Body of pancreas (tissue), 4 donors: ENCODE results near the gene PPARGC1A. TPM values are rescaled to one million over a fixed set of nuclear protein-coding genes. Genes with fewer than 3 reads are reported as not detected.

Experiments
- ATAC-seq: fragments of 150-250 bp; one replicate; pipeline ENCODE4 v1.9.1; 2016
- DNase-seq, 4 donors: peaks; one replicate each; pipeline ENCODE4 v3.0.0-alpha.2; 2019
- H3K27ac ChIP-seq, 4 donors: fragments of 200-600 bp; sonication (generic); 1 replicate in 3 of 4; 2 replicates in 1 of 4; pipeline versions ENCODE4 v1.5.1 to v1.6.1; 2016 to 2019; ENCODE audit warnings: mild to moderate bottlenecking in 1 of 4, mixed read lengths in 1 of 4, moderate library complexity in 1 of 4
- H3K27me3 ChIP-seq, 2 donors: fragments of 200-600 bp; sonication (generic); one replicate each; pipeline ENCODE4 v1.6.0; 2016; ENCODE audit warnings: mild to moderate bottlenecking in 1 of 2
- H3K36me3 ChIP-seq, 2 donors: fragments of 200-600 bp; sonication (generic); replicated peaks in 1 of 2; 2 replicates each; pipeline ENCODE4 v1.5.1; 2016; ENCODE audit warnings: low read depth in 2 of 2; ENCODE audit not compliant: insufficient read depth in 1 of 2
- H3K4me1 ChIP-seq: fragments of 200-600 bp; sonication (generic); one replicate; pipeline ENCODE4 v1.6.0; 2016
- H3K4me3 ChIP-seq, 2 donors: fragments of 200-600 bp; sonication (generic); 1 replicate in 1 of 2; 2 replicates in 1 of 2; pipeline ENCODE4 v1.5.1; 2016 to 2019
- H3K9me3 ChIP-seq, 3 donors: fragments of 200-600 bp; sonication (generic); 1 replicate in 2 of 3; 2 replicates in 1 of 3; pipeline ENCODE4 v1.5.1; 2016
- CTCF ChIP-seq, 7 experiments: fragments of 450-650 bp in 4 of 7; fragments of 200-600 bp in 3 of 7; sonication (generic) in 3 of 7; IDR thresholded peaks; one replicate each; pipeline ENCODE4 v1.5.1; 2016 to 2019; ENCODE audit warnings: antibody characterized with exemption in 7 of 7
- POLR2A ChIP-seq, 3 donors: fragments of 450-650 bp; IDR thresholded peaks; one replicate each; pipeline ENCODE4 v1.6.1; 2016; ENCODE audit warnings: antibody characterized with exemption in 3 of 3, mild to moderate bottlenecking in 2 of 3
- WGBS, 2 donors: methylation state at CpG; one replicate each; pipeline ENCODE4 v1.1.5; 2017; 5-methylcytosine and 5-hydroxymethylcytosine counted together
- intact Hi-C: fragments of 100-400 bp; cut with DNase I; formaldehyde crosslinking; loops from one replicate; pipeline ENCODE4 v1.15.1; 2023
- total RNA-seq, 2 donors: library from RNA; depleted of rRNA; stranded (reverse); fragments of >200 nt; gene quantifications; one replicate each; pipeline ENCODE4 v1.1.0, GENCODE V29; 2016

The PPARGC1A gene
- total RNA-seq, 2 donors from 2014 or later, result 8.0 to 44.8 TPM

GRCh38 chr4:23888421-23889319 is 1.2 kb downstream of the PPARGC1A start:
- ATAC-seq (peak; percentile 30), DNase-seq (peak in 1 of 4 donors; percentile 26)
- peak overlapping the region in 3 of 4 donors; percentile 60 to 84 (median 67) for H3K27ac ChIP-seq

GRCh38 chr4:23887989-23888388 is 1.9 kb downstream of the PPARGC1A start:
- no peak overlapping the region for H3K4me3 ChIP-seq
- peaks cover 16% of the 10 kb centered on the region for H3K4me1 ChIP-seq
- no peaks in the 10 kb centered on the region for H3K27me3 ChIP-seq
- peak overlapping the region in 3 of 4 donors; percentile 60 to 84 (median 67) for H3K27ac ChIP-seq
- H3K9me3 ChIP-seq, result no peaks in the 10 kb centered on the region
- peak in 1 of 4 donors; percentile 15 for DNase-seq
- TF ChIP-seq CTCF (IDR thresholded peaks at IDR 0.05) (no peak), POLR2A (IDR thresholded peaks at IDR 0.05) (no peak)
- WGBS, 2 donors, result 47 to 66% methylated on average over 7 of the region's 7 CpGs
- H3K36me3 ChIP-seq, result no peaks in the 10 kb centered on the region
- intact Hi-C loops, result no loop called here
- no peak for ATAC-seq

More at GRCh38 chr4:23888421-23889319, 1.2 kb downstream of the PPARGC1A start:
- intact Hi-C loops, result no loop called here
- 5 to 6% methylated on average over 25 of the region's 25 CpGs for WGBS, 2 donors
- Histone ChIP-seq H3K4me1 (peaks cover 16% of the 10 kb centered on the region), H3K27me3 (no peaks in the 10 kb centered on the region), H3K36me3 (no peaks in the 10 kb centered on the region), H3K4me3 (peak overlapping the region in 1 of 2 donors; percentile 3), H3K9me3 (no peaks in the 10 kb centered on the region)
- TF ChIP-seq CTCF (IDR thresholded peaks at IDR 0.05) (no peak), POLR2A (IDR thresholded peaks at IDR 0.05) (peak in 2 of 3 donors; percentile 39 to 44)

GRCh38 chr4:23887173-23887572 is 2.7 kb downstream of the PPARGC1A start:
- no peak for DNase-seq
- no peak for ATAC-seq
- Histone ChIP-seq H3K9me3 (no peaks in the 10 kb centered on the region), H3K27me3 (no peaks in the 10 kb centered on the region), H3K4me3 (no peak overlapping the region), H3K27ac (peak overlapping the region in 2 of 4 donors; percentile 25 to 84), H3K4me1 (peaks cover 16% of the 10 kb centered on the region), H3K36me3 (no peaks in the 10 kb centered on the region)
- WGBS, 2 donors, result 51 to 66% methylated on average over 3 of the region's 3 CpGs
- TF ChIP-seq POLR2A (IDR thresholded peaks at IDR 0.05) (no peak), CTCF (IDR thresholded peaks at IDR 0.05) (no peak)
- intact Hi-C loops, result no loop called here

GRCh38 chr4:23885943-23886590 is 3.8 kb downstream of the PPARGC1A start:
- Histone ChIP-seq H3K4me1 (peaks cover 16% of the 10 kb centered on the region), H3K9me3 (no peaks in the 10 kb centered on the region), H3K27ac (peak overlapping the region in 3 of 4 donors; percentile 24 to 84 (median 33)), H3K36me3 (no peaks in the 10 kb centered on the region), H3K27me3 (no peaks in the 10 kb centered on the region), H3K4me3 (no peak overlapping the region)
- DNase-seq (no peak), ATAC-seq (no peak)
- TF ChIP-seq CTCF (IDR thresholded peaks at IDR 0.05) (no peak), POLR2A (IDR thresholded peaks at IDR 0.05) (no peak)
- intact Hi-C loops, result no loop called here
- WGBS, 2 donors, result 65 to 68% methylated on average over 6 of the region's 6 CpGs
